IMR-90 (cell line): ENCODE measurements around the gene C14orf93. TPM values are rescaled to one million over a fixed set of nuclear protein-coding genes. Genes with fewer than 3 reads are reported as not detected.

Experiments used
- ATAC-seq: fragments of 200-7000 bp; cut with Tn5 transposase; 2 replicates; pipeline ENCODE4 v1.9.1; 2020; ENCODE audit warnings: low read depth, mild to moderate bottlenecking, moderate library complexity
- BruUV-seq: library from RNA; stranded (reverse); fragments of 400-500 nt; replicated peaks from 2 replicates; lab custom pipeline; 2021; lab: Mats Ljungman, UMichigan
- CTCF ChIA-PET: fragments of 300-600 bp; formaldehyde crosslinking; extraction: SDS; loops from one replicate; lab custom pipeline; 2021; ENCODE audit warnings: antibody characterized with exemption; lab: Yijun Ruan, JAX
- POLR2A ChIA-PET: fragments of 300-600 bp; sonication (Branson Sonifier 250); formaldehyde crosslinking; loops from one replicate; lab custom pipeline; 2022; ENCODE audit warnings: antibody characterized with exemption; ENCODE audit not compliant: unreplicated experiment; lab: Charles Lee
- DNase-seq: peaks from one replicate; pipeline ENCODE4 v3.0.0; 2013
- H2AFZ ChIP-seq: replicated peaks from 2 replicates; pipeline ENCODE3; 2013; ENCODE audit warnings: low read length, mild to moderate bottlenecking; ENCODE audit not compliant: poor library complexity
- H2AK5ac ChIP-seq: 2 replicates; pipeline ENCODE4 v1.6.1; 2013; ENCODE audit warnings: low read depth, low read length, inconsistent platforms
- H2AK9ac ChIP-seq: replicated peaks from 2 replicates; pipeline ENCODE3; 2013; ENCODE audit warnings: mild to moderate bottlenecking, low read depth, low read length, moderate library complexity; ENCODE audit not compliant: poor library complexity
- H2BK120ac ChIP-seq: 2 replicates; pipeline ENCODE4 v1.6.1; 2013; ENCODE audit warnings: low read depth, low read length, inconsistent platforms
- H2BK15ac ChIP-seq: 3 replicates; pipeline ENCODE4 v1.6.1; 2013; ENCODE audit warnings: low read depth, low read length, inconsistent platforms
- H2BK20ac ChIP-seq: 2 replicates; pipeline ENCODE4 v1.6.1; 2013; ENCODE audit warnings: low read depth, mild to moderate bottlenecking, inconsistent platforms, low read length, moderate library complexity
- H2BK5ac ChIP-seq: 2 replicates; pipeline ENCODE4 v1.6.1; 2013; ENCODE audit warnings: mild to moderate bottlenecking, low read depth, low read length, inconsistent platforms; ENCODE audit not compliant: poor library complexity, severe bottlenecking
- H3K14ac ChIP-seq: replicated peaks from 2 replicates; pipeline ENCODE4 v1.6.1; 2013; ENCODE audit warnings: low read depth, low read length, inconsistent platforms
- H3K18ac ChIP-seq: 2 replicates; pipeline ENCODE4 v1.6.1; 2013; ENCODE audit warnings: low read depth, low read length, control low read depth
- H3K23ac ChIP-seq: 2 replicates; pipeline ENCODE4 v1.6.1; 2013; ENCODE audit warnings: low read depth, low read length, inconsistent platforms
- H3K27ac ChIP-seq: 2 replicates; pipeline ENCODE4 v1.5.1; 2013; ENCODE audit warnings: mild to moderate bottlenecking, control low read depth, low read length; ENCODE audit not compliant: insufficient read depth
- H3K27me3 ChIP-seq: 2 replicates; pipeline ENCODE4 v1.6.1; 2013; ENCODE audit warnings: low read length; ENCODE audit not compliant: control insufficient read depth, insufficient read depth
- H3K36me3 ChIP-seq: 2 replicates; pipeline ENCODE4 v1.6.1; 2013; ENCODE audit warnings: low read length, mixed read lengths; ENCODE audit not compliant: control insufficient read depth, insufficient read depth
- H3K4ac ChIP-seq: 2 replicates; pipeline ENCODE4 v1.6.1; 2013; ENCODE audit warnings: low read depth, low read length, inconsistent platforms
- H3K4me1 ChIP-seq: 2 replicates; pipeline ENCODE4 v1.6.1; 2013; ENCODE audit warnings: low read length, mixed read lengths; ENCODE audit not compliant: control insufficient read depth, insufficient read depth
- H3K4me2 ChIP-seq: 2 replicates; pipeline ENCODE4 v1.6.1; 2013; ENCODE audit warnings: low read depth, mild to moderate bottlenecking, control low read depth, low read length, moderate library complexity
- H3K4me3 ChIP-seq: 2 replicates; pipeline ENCODE4 v1.5.1; 2013; ENCODE audit warnings: low read depth, mild to moderate bottlenecking, control low read depth, low read length, moderate library complexity; ENCODE audit not compliant: insufficient read depth
- H3K56ac ChIP-seq: 2 replicates; pipeline ENCODE4 v1.6.1; 2013; ENCODE audit warnings: low read length, inconsistent platforms; ENCODE audit not compliant: insufficient read depth; ENCODE audit errors: extremely low read depth
- H3K79me1 ChIP-seq, 2 experiments: 2 replicates each; pipeline ENCODE4 v1.6.1; 2013; ENCODE audit warnings: low read length in 2 of 2, inconsistent platforms in 1 of 2, low read depth in 1 of 2
- H3K9ac ChIP-seq: 2 replicates; pipeline ENCODE4 v1.6.1; 2013; ENCODE audit warnings: low read depth, low read length, control low read depth
- H3K9me1 ChIP-seq: 2 replicates; pipeline ENCODE4 v1.6.1; 2013; ENCODE audit warnings: low read length, inconsistent platforms; ENCODE audit not compliant: insufficient read depth
- H3K9me3 ChIP-seq: 2 replicates; pipeline ENCODE4 v1.6.1; 2013; ENCODE audit warnings: low read length; ENCODE audit not compliant: control insufficient read depth, insufficient read depth
- H4K20me1 ChIP-seq: 2 replicates; pipeline ENCODE4 v1.6.1; 2013; ENCODE audit warnings: low read length, inconsistent platforms; ENCODE audit not compliant: insufficient read depth
- H4K5ac ChIP-seq: 2 replicates; pipeline ENCODE4 v1.6.1; 2013; ENCODE audit warnings: mild to moderate bottlenecking, low read depth, low read length, control low read depth
- H4K8ac ChIP-seq, 2 experiments: 2 replicates each; pipeline ENCODE4 v1.6.1; 2013; ENCODE audit warnings: low read depth in 2 of 2, low read length in 2 of 2, control low read depth in 1 of 2, inconsistent platforms in 1 of 2
- H4K91ac ChIP-seq: 2 replicates; pipeline ENCODE4 v1.6.1; 2013; ENCODE audit warnings: low read depth, low read length, inconsistent platforms; ENCODE audit not compliant: insufficient read depth
- MAFK ChIP-seq: IDR thresholded peaks from 2 replicates; pipeline ENCODE4 v1.6.1; 2012; ENCODE audit warnings: low read depth, low read length, improper control_type of control experiment
- MXI1 ChIP-seq: IDR thresholded peaks from 2 replicates; pipeline ENCODE4 v1.6.1; 2012; ENCODE audit warnings: low read depth, mild to moderate bottlenecking, low read length, moderate library complexity, borderline replicate concordance
- POLR2A ChIP-seq: IDR thresholded peaks from 2 replicates; pipeline ENCODE4 v1.6.1; 2012; ENCODE audit warnings: mild to moderate bottlenecking, low read depth, low read length
- RAD21 ChIP-seq: IDR thresholded peaks from 2 replicates; pipeline ENCODE4 v1.6.1; 2012; ENCODE audit warnings: low read length, improper control_type of control experiment
- SMC3 ChIP-seq: fragments of 150-350 bp; IDR thresholded peaks from 2 replicates; pipeline ENCODE4 v1.6.1; 2016; ENCODE audit warnings: low read depth, mild to moderate bottlenecking, antibody characterized with exemption, low read length, moderate library complexity
- USF2 ChIP-seq: fragments of 150-350 bp; IDR thresholded peaks from 2 replicates; pipeline ENCODE4 v1.6.1; 2017; ENCODE audit warnings: mild to moderate bottlenecking, antibody characterized with exemption, low read length, low read depth
- WGBS, 2 experiments: methylation state at CpG; one replicate each; pipeline versions ENCODE4 v1.1.5 to v1.1.7; 2013; ENCODE audit warnings: missing lambda C conversion rate in 2 of 2; ENCODE audit not compliant: insufficient read length in 1 of 2; ENCODE audit errors: extremely low coverage in 2 of 2; 5-methylcytosine and 5-hydroxymethylcytosine counted together
- dilution Hi-C: fragments of 300-500 bp; cut with HindIII; formaldehyde crosslinking; loops from one replicate; pipeline ENCODE4 v1.14.3; 2018; ENCODE audit warnings: low sequenced_read_pairs; ENCODE audit not compliant: unreplicated experiment
- in situ Hi-C: fragments of 300-500 bp; cut with MboI; formaldehyde crosslinking; loops from 3 replicates; pipeline ENCODE4 v1.14.3; 2019; ENCODE audit warnings: low sequenced_read_pairs, inconsistent platforms, mixed read lengths
- intact Hi-C: fragments of 100-400 bp; cut with micrococcal nuclease; formaldehyde crosslinking; loops from 2 replicates; pipeline ENCODE4 v1.10.0; 2022
- polyA plus RNA-seq, 3 experiments: library from polyadenylated mRNA; depleted of rRNA; stranded (reverse); fragments of >200 nt; gene quantifications; 2 replicates each; pipeline ENCODE4 v1.2.3, GENCODE V29; 2012; ENCODE audit warnings: low replicate concordance in 1 of 3
- total RNA-seq: library from RNA; depleted of rRNA; stranded (reverse); fragments of >200 nt; gene quantifications from 2 replicates; pipeline ENCODE4 v1.2.3, GENCODE V29; 2012

The C14orf93 gene
- total and polyA plus RNA-seq, 2 of the 4 experiments (the other 2 are of a cell fraction), result 5.4 to 5.7 TPM

DNA sequence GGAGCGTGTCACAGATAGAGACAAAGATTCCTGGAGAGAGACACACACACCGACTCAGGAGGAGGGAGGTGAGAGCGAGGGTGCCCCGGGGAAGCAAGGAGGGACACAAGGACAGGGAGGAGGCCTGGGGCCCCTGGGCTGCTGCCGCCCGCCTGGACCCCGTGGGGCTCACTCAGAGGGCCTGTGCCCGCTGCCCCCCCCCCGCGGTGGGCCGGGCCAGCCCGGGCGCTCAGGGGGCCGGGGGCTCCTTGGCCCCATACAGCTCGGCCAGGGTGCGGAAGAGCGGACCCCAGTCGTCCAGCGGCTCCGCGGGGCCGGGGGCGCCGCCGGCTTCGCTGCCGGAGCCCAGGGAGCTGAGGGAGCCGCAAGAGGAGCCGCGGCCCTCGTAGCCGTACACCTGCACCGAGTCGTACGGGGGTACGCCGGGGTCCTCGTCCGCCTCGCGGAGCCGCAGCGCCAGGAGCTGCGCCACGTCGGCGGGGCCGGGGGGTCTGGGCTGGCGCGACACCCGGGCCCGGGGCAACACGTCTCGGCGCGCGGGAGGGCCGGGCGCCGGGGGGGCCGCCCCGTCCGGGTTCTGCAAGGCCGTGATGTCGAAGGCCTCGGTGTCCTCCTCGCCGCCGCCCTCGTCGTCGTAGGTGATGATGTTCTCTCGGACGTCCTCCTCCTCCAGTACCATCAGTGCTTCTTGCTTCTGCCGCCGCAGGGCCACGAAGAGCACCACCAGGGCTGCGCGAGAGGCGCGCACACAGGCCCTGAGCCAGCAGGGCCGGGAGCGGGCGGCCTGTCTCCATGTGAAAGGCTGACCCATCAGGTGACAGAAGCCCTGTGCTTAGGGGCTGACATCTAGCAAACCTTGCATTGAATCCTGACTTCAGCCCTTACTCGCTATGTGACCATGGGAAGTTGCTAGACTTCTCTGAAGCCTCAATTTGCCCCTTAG, 38.1 kb upstream of the C14orf93 start:
- Histone ChIP-seq H3K4ac (no peak overlapping the region), H4K5ac (no peak overlapping the region), H2BK20ac (no peak overlapping the region), H2AFZ (no peak overlapping the region), H3K36me3 (no peaks in the 10 kb centered on the region; the same call in 1 of the 2 replicates), H2AK9ac (no peak overlapping the region), H2BK120ac (no peak overlapping the region), H3K14ac (0 out of 2 replicates have a peak overlapping the region, but pooled peaks have one; percentile 14), H3K27me3 (no peaks in the 10 kb centered on the region), H3K4me1 (peaks cover 4% of the 10 kb centered on the region), H3K9me3 (no peaks in the 10 kb centered on the region), H3K9me1 (peaks cover 8% of the 10 kb centered on the region; the same call in 1 of the 2 replicates), H3K9ac (no peak overlapping the region), H3K4me3 (no peak overlapping the region), H4K20me1 (no peaks in the 10 kb centered on the region; the same call in 1 of the 2 replicates), H2BK15ac (no peak overlapping the region), H3K27ac (no peak overlapping the region), H3K79me1 (no peaks in the 10 kb centered on the region), H3K23ac (no peak overlapping the region), H4K91ac (no peak overlapping the region), H2BK5ac (no peak overlapping the region), H4K8ac (no peak overlapping the region), H3K56ac (no peak overlapping the region), H2AK5ac (no peak overlapping the region), H3K18ac (no peak overlapping the region), H3K4me2 (no peak overlapping the region)
- dilution Hi-C loops, result no loop called here
- in situ Hi-C loops, result no loop called here
- 87% methylated on average over 28 of the region's 85 CpGs; no CpG with 5 or more reads in 1 of the 2 experiments for WGBS, 2 experiments
- ChIA-PET POLR2A (no interaction called here), CTCF (interaction anchor here (1.1 kb wide), 1 partner anchor 53 kb away, joined by 4 read pairs; no protein-coding TSS in a partner anchor)
- DNase-seq (no peak), ATAC-seq (no peak)
- BruUV-seq, result no TSS peak
- intact Hi-C loops, result no loop called here
- no peak for TF ChIP-seq MXI1
- TF ChIP-seq MAFK, result no peak
- no peak for TF ChIP-seq USF2
- no peak for TF ChIP-seq RAD21
- no peak for TF ChIP-seq POLR2A
- TF ChIP-seq SMC3, result no peak
